HUES48 (cell line): ENCODE results near the gene CFAP251.

ENCODE experiments used
- H3K27ac ChIP-seq: one replicate; pipeline ENCODE4 v1.7.0; 2013; ENCODE audit warnings: low read depth, low read length, inconsistent platforms
- H3K27me3 ChIP-seq: 2 replicates; pipeline ENCODE4 v1.6.1; 2013; ENCODE audit warnings: mild to moderate bottlenecking, low read length; ENCODE audit not compliant: control insufficient read depth, insufficient read depth
- H3K36me3 ChIP-seq: 2 replicates; pipeline ENCODE4 v1.6.1; 2013; ENCODE audit warnings: low read length; ENCODE audit not compliant: control insufficient read depth, insufficient read depth
- H3K4me1 ChIP-seq: 2 replicates; pipeline ENCODE4 v1.6.1; 2013; ENCODE audit warnings: mild to moderate bottlenecking, low read length; ENCODE audit not compliant: control insufficient read depth, insufficient read depth
- H3K4me3 ChIP-seq: 2 replicates; pipeline ENCODE4 v1.5.1; 2013; ENCODE audit warnings: mild to moderate bottlenecking, low read depth, low read length
- H3K9ac ChIP-seq: 2 replicates; pipeline ENCODE4 v1.6.1; 2013; ENCODE audit warnings: mild to moderate bottlenecking, low read depth, low read length, moderate library complexity
- H3K9me3 ChIP-seq: 2 replicates; pipeline ENCODE4 v1.6.1; 2013; ENCODE audit warnings: low read length; ENCODE audit not compliant: control insufficient read depth, insufficient read depth

Gene CFAP251

DNA sequence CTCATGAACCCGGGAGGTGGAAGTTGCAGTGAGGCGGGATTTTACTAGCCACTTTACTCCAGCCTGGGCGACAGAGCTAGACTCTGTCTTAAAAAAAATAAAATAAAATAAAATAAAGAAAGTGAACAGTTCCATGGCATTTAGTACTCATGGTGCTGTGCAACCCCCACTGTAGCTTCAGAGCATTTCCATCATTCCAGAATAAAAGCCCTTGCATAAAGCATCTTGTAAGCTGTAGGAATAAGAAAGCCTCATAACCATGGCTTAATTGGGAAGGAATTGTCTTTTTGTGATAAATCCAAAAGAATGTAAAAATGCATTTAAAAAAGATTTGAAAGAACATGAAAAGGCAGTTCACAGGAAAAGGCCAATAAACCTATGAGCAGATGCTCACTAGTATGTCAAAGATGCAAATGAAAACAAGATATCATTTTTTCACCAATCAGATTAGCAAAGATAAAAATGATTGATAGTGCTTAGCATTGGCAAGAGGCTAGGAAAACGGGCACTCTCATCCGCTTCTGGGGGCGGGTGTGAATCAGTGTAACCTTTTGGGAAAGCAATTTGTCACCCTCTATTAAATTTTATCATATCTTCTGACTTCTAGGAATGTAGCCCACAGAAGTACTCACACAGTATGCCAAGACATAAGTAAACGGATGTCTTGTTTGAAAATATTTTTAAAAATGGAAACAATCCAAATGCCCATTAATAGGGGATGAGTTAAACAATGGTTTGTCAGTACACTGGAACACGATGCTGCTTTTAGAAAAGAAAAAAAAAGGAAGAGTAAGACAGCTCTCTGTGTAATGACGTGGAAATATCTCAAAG is 46.6 kb downstream of the CFAP251 start:
- H3K36me3 ChIP-seq = no peaks in the 10 kb centered on the region
- no peak overlapping the region for H3K4me3 ChIP-seq
- H3K27ac ChIP-seq = no peak overlapping the region
- H3K9me3 ChIP-seq = no peaks in the 10 kb centered on the region
- H3K4me1 ChIP-seq = no peaks in the 10 kb centered on the region
- H3K27me3 ChIP-seq = no peaks in the 10 kb centered on the region
- no peak overlapping the region for H3K9ac ChIP-seq

DNA sequence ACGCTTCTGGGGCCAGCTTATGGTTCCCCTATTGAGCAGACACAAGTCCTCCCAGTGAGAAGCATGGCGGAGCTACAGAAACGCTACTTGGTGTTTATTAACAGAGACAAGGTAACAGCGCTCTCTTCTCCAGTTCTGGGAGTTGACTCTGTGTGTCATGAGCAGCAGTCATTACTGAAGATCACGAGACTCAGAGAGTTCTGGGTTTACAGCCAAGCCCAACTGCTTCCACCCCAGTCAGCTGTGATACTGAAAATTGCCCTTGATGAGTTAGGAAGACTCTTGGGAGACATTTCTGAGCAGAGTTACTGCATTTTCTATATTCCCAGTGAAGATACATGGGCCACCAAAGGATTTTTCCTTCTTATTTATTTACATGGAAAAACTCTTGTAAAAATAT is 48.6 kb downstream of the CFAP251 start:
- no peaks in the 10 kb centered on the region for H3K36me3 ChIP-seq
- H3K9me3 ChIP-seq = no peaks in the 10 kb centered on the region
- H3K4me1 ChIP-seq = no peaks in the 10 kb centered on the region
- H3K27me3 ChIP-seq = no peaks in the 10 kb centered on the region
- no peak overlapping the region for H3K4me3 ChIP-seq
- H3K9ac ChIP-seq = no peak overlapping the region
- H3K27ac ChIP-seq = no peak overlapping the region

- no peak overlapping the region for H3K4me3 ChIP-seq
- H3K27me3 ChIP-seq = no peaks in the 10 kb centered on the region
- no peak overlapping the region for H3K27ac ChIP-seq
- no peaks in the 10 kb centered on the region for H3K36me3 ChIP-seq
- H3K4me1 ChIP-seq = no peaks in the 10 kb centered on the region
- 0 out of 2 replicates have a peak, but pooled peaks cover 3% of the 10 kb centered on the region for H3K9me3 ChIP-seq
- H3K9ac ChIP-seq = no peak overlapping the region
Measured at GRCh38 chr12:121968876-121969275, 50.5 kb downstream of the CFAP251 start.

GRCh38 chr12:121969726-121970125 is 51.3 kb downstream of the CFAP251 start:
- H3K9ac ChIP-seq = no peak overlapping the region
- H3K27me3 ChIP-seq = no peaks in the 10 kb centered on the region
- 0 out of 2 replicates have a peak, but pooled peaks cover 3% of the 10 kb centered on the region for H3K9me3 ChIP-seq

GRCh38 chr12:121970581-121971300 is 52.3 kb downstream of the CFAP251 start:
- Histone ChIP-seq H3K4me1 (no peaks in the 10 kb centered on the region), H3K27me3 (no peaks in the 10 kb centered on the region), H3K27ac (no peak overlapping the region), H3K4me3 (no peak overlapping the region), H3K36me3 (no peaks in the 10 kb centered on the region), H3K9me3 (0 out of 2 replicates have a peak, but pooled peaks cover 3% of the 10 kb centered on the region), H3K9ac (no peak overlapping the region)

More at GRCh38 chr12:121969726-121970125, 51.3 kb downstream of the CFAP251 start:
- Histone ChIP-seq H3K27ac (no peak overlapping the region), H3K4me3 (no peak overlapping the region), H3K4me1 (no peaks in the 10 kb centered on the region), H3K36me3 (no peaks in the 10 kb centered on the region)

GRCh38 chr12:121974026-121974985 is 55.9 kb downstream of the CFAP251 start:
- H3K4me3 ChIP-seq = no peak overlapping the region
- H3K36me3 ChIP-seq = no peaks in the 10 kb centered on the region
- no peak overlapping the region for H3K9ac ChIP-seq
- H3K9me3 ChIP-seq = 0 out of 2 replicates have a peak, but pooled peaks cover 3% of the 10 kb centered on the region
- H3K4me1 ChIP-seq = no peaks in the 10 kb centered on the region
- no peaks in the 10 kb centered on the region for H3K27me3 ChIP-seq
- H3K27ac ChIP-seq = no peak overlapping the region

DNA sequence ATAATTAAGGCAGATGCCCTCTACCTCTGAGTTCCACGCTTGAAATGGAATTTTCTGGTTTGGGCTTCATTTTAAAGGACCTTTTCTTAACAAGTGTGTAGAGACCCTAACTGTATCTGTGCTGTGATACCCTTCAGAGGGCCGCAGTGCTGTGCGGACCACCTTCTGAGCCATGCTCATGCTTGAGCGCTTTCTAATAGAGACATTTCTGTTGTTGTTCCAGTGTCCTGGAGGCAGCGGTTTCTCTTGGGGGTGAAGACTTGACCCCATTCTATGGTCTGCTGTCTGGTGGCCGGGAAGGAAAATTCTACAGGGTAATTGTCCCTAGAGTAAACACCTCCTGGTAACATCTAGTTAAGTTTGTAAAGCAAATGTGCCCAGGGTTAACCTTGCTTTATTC is 56.6 kb downstream of the CFAP251 start:
- H3K36me3 ChIP-seq = no peaks in the 10 kb centered on the region
- H3K9ac ChIP-seq = no peak overlapping the region

DNA sequence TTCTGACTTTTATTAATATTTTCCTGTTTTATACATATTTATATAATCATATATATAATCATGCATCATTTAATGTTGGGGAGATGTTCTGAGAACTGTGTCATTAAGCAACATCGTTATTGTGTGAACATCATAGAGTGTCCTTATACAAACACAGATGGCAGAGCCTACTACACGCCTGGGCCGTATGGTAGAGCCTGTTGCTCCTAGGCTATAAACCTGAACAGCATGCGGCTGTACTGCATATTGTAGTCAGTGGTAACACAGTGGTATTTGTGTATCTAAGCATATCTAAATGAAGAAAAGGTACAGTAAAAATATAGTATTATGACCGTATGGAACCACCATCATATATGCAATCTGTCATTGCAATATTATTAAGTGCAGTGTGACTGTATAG is 58.6 kb downstream of the CFAP251 start:
- no peaks in the 10 kb centered on the region for H3K36me3 ChIP-seq
- no peaks in the 10 kb centered on the region for H3K27me3 ChIP-seq
- no peaks in the 10 kb centered on the region for H3K4me1 ChIP-seq
- no peak overlapping the region for H3K27ac ChIP-seq
- H3K4me3 ChIP-seq = no peak overlapping the region
- no peak overlapping the region for H3K9ac ChIP-seq
- H3K9me3 ChIP-seq = 0 out of 2 replicates have a peak, but pooled peaks cover 3% of the 10 kb centered on the region

More for the DNA sequence above, 56.6 kb downstream of the CFAP251 start:
- 0 out of 2 replicates have a peak, but pooled peaks cover 3% of the 10 kb centered on the region for H3K9me3 ChIP-seq
- no peaks in the 10 kb centered on the region for H3K27me3 ChIP-seq
- H3K4me3 ChIP-seq = no peak overlapping the region
- H3K4me1 ChIP-seq = no peaks in the 10 kb centered on the region
- no peak overlapping the region for H3K27ac ChIP-seq

DNA sequence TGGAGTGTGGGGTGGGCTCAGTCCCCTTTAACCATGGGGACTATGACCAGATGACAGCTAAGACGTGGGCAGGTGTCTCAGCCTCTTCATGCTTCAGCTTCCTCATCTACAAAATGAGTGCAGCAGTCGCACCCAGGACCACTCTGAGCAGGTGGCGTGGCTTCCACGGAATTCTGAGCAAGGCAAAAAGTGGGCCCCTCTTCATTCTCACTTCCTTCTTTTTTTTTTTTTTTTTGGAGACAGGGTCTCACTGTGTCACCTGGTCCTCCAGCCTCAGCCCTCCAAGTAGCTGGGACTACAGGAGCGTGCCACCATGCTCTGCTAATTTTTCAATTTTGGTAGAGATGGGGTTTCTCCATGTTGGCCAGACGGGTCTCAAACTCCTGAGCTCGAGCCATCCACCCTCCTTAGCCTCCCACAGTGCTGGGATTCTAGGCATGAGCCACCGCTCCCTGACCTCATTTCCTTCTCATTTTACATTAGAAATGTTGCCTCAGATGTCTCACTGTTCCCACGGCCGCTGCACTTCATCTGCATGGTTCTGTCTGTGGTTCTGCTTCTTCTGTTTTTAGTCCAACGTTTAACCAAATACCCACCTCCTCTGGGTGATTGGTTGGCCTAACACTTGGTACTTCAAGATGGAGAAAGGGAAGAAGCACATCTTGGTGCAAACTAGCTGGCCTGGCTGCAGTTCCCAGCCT is 61.9 kb downstream of the CFAP251 start:
- Histone ChIP-seq H3K9ac (no peak overlapping the region), H3K36me3 (no peaks in the 10 kb centered on the region), H3K4me3 (no peak overlapping the region), H3K4me1 (no peaks in the 10 kb centered on the region), H3K9me3 (no peaks in the 10 kb centered on the region), H3K27me3 (no peaks in the 10 kb centered on the region), H3K27ac (no peak overlapping the region)

GRCh38 chr12:121980892-121981272 is 62.5 kb downstream of the CFAP251 start:
- H3K4me3 ChIP-seq = no peak overlapping the region
- no peak overlapping the region for H3K27ac ChIP-seq
- no peak overlapping the region for H3K9ac ChIP-seq
- H3K4me1 ChIP-seq = no peaks in the 10 kb centered on the region
- no peaks in the 10 kb centered on the region for H3K36me3 ChIP-seq
- H3K9me3 ChIP-seq = no peaks in the 10 kb centered on the region
- H3K27me3 ChIP-seq = no peaks in the 10 kb centered on the region
